Right atrium auricular region (tissue), 2 donors: ENCODE results near the gene RABL3. TPM values are rescaled to one million over a fixed set of nuclear protein-coding genes. Genes with fewer than 3 reads are reported as not detected.

Experiments used
- DNase-seq: peaks from one replicate; pipeline ENCODE4 v3.0.0-alpha.2; 2019; ENCODE audit warnings: low spot score
- H3K27ac ChIP-seq, 2 donors: fragments of 200-600 bp; sonication (generic); 1 replicate in 1 of 2; 2 replicates in 1 of 2; pipeline ENCODE4 v1.5.1; 2016 to 2019
- H3K27me3 ChIP-seq, 2 donors: fragments of 200-600 bp; sonication (generic); one replicate each; pipeline versions ENCODE4 v1.5.1 to v1.6.0; 2017 to 2019
- H3K36me3 ChIP-seq: fragments of 200-600 bp; sonication (generic); one replicate; pipeline ENCODE4 v1.5.1; 2016
- H3K4me1 ChIP-seq, 2 donors: fragments of 200-600 bp; sonication (generic); one replicate each; pipeline versions ENCODE4 v1.5.1 to v1.6.0; 2017 to 2019
- H3K4me3 ChIP-seq, 2 donors: fragments of 200-600 bp; sonication (generic); 1 replicate in 1 of 2; 2 replicates in 1 of 2; pipeline ENCODE4 v1.5.1; 2017 to 2019; ENCODE audit warnings: mild to moderate bottlenecking in 1 of 2, moderate library complexity in 1 of 2
- H3K9me3 ChIP-seq, 2 donors: fragments of 200-600 bp; sonication (generic); one replicate each; pipeline ENCODE4 v1.5.1; 2019
- CTCF ChIP-seq, 2 donors: fragments of 200-600 bp; sonication (generic); IDR thresholded peaks; one replicate each; pipeline ENCODE4 v1.5.1; 2019; ENCODE audit warnings: antibody characterized with exemption in 2 of 2
- total RNA-seq, 2 donors: library from RNA; depleted of rRNA; stranded (reverse); fragments of >200 nt; gene quantifications; one replicate each; pipeline ENCODE4 v1.1.0, GENCODE V29; 2016

The RABL3 gene
- total RNA-seq, 2 donors from 2014 or later: 7.6 to 14.2 TPM

- H3K4me1 ChIP-seq: no peaks in the 10 kb centered on the region
- H3K27ac ChIP-seq: no peak overlapping the region
- H3K27me3 ChIP-seq: no peaks in the 10 kb centered on the region
- no peaks in the 10 kb centered on the region for H3K9me3 ChIP-seq
- no peak for DNase-seq
- H3K36me3 ChIP-seq: peaks cover 9% of the 10 kb centered on the region
- H3K4me3 ChIP-seq: no peak overlapping the region
- TF ChIP-seq CTCF (IDR thresholded peaks at IDR 0.05): no peak
Measured at GRCh38 chr3:120705884-120706582, 36.3 kb downstream of the RABL3 start.

- Histone ChIP-seq H3K27ac (no peak overlapping the region), H3K9me3 (no peaks in the 10 kb centered on the region), H3K36me3 (peaks cover 10% of the 10 kb centered on the region), H3K4me3 (no peak overlapping the region), H3K27me3 (no peaks in the 10 kb centered on the region), H3K4me1 (no peaks in the 10 kb centered on the region)
- DNase-seq: no peak
- no peak for TF ChIP-seq CTCF (IDR thresholded peaks at IDR 0.05)
Measured at GRCh38 chr3:120699333-120699732, 43.0 kb downstream of the RABL3 start.

- Histone ChIP-seq H3K4me3 (no peak overlapping the region), H3K9me3 (no peaks in the 10 kb centered on the region), H3K27me3 (no peaks in the 10 kb centered on the region), H3K4me1 (peaks cover 0 to 5% of the 10 kb centered on the region in 2 donors), H3K27ac (no peak overlapping the region), H3K36me3 (peaks cover 10% of the 10 kb centered on the region)
- TF ChIP-seq CTCF (IDR thresholded peaks at IDR 0.05): no peak
- no peak for DNase-seq
Measured at GRCh38 chr3:120693439-120694171, 48.7 kb downstream of the RABL3 start.

- Histone ChIP-seq H3K9me3 (no peaks in the 10 kb centered on the region), H3K4me1 (peaks cover 0 to 5% of the 10 kb centered on the region in 2 donors), H3K27ac (no peak overlapping the region), H3K4me3 (no peak overlapping the region), H3K36me3 (no peaks in the 10 kb centered on the region), H3K27me3 (no peaks in the 10 kb centered on the region)
- TF ChIP-seq CTCF (IDR thresholded peaks at IDR 0.05): no peak
- no peak for DNase-seq
Measured at GRCh38 chr3:120689395-120689794, 52.9 kb downstream of the RABL3 start.

GRCh38 chr3:120688121-120688520 lies 54.2 kb downstream of the RABL3 start:
- no peaks in the 10 kb centered on the region for H3K4me1 ChIP-seq
- no peak for DNase-seq
- no peaks in the 10 kb centered on the region for H3K36me3 ChIP-seq
- no peak overlapping the region for H3K27ac ChIP-seq
- no peak for TF ChIP-seq CTCF (IDR thresholded peaks at IDR 0.05)
- no peaks in the 10 kb centered on the region for H3K9me3 ChIP-seq
- no peak overlapping the region for H3K4me3 ChIP-seq
- H3K27me3 ChIP-seq: no peaks in the 10 kb centered on the region
